Activated CD4-positive, CD25-positive, alpha-beta regulatory T cell treated with anti-CD3 and anti-CD28 coated beads, Interleukin-2, amount 50 U/mL, for 72 hours (primary cell): ENCODE measurements around the gene SPSB4.
A peak's percentile ranks its signal among the peaks of the same experiment; 100 is the strongest.

Experiments
- DNase-seq: peaks from one replicate; pipeline ENCODE4 v3.0.0; 2021

Gene SPSB4

DNA sequence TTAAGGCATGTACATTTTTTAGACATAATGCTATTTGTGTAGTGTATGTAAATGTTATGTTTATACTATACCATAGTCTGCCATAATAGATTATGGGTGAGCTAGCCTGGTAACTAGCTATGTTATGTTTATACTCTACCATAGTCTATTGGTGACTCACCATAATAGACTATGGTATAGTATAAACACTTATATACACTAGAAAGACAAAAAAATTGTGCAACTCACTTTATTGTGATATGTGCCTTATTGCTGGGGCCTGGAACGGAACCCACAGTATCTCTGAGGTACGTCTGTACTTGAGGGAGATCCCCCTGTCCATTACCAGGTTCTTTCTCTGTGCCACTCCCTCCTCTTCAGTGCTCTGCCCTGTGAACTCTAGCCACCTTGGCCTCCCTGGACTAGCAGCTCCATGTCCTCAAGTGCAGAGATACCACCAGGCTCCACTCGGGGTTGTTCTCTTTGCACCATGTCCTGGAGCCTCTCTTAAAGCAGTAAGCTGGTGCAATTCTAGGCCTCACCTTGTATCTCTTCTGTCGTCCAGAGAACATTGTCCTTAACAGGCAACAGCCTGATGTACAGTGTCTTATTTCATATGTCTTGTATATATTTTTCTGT is 119.6 kb downstream of the SPSB4 start:
- DNase-seq: no peak

DNA sequence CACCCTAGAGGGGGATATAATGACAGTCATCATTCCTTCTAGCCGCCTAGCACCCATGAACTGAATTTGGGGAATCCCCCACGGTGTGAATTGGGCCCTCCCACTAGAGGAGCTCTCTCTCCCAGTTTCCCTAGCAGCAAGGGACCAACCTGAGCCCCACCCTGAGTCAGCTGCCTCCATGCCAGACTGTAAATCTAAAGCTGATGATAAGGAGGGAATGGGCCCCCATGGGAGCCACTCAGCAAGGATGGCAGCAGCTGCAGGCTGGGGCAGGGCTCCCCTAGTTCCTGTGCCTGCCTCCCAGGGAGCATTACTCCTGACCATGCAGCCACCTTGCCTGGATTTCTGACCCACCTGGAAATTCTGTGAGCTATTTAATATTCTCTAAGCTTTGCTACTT is 123.5 kb downstream of the SPSB4 start:
- DNase-seq: no peak

DNA sequence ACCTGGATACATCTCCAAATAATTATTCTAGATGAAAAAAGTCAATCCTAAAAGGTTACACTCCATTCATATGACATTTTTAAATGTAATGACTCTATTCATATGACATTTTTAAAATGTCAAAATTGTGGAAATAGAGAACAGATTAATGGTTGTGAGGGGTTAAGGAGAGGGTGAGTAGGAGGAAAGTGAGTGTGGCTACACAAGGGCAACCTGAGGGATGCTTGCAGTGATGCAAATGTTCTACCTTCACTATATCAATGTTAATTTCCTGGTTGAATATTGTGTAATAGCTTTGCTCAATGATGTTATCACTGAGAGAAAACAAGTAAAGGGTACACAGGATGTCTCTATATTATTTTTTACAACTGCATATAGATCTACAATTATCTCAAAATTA is 125.6 kb downstream of the SPSB4 start:
- no peak for DNase-seq

DNA sequence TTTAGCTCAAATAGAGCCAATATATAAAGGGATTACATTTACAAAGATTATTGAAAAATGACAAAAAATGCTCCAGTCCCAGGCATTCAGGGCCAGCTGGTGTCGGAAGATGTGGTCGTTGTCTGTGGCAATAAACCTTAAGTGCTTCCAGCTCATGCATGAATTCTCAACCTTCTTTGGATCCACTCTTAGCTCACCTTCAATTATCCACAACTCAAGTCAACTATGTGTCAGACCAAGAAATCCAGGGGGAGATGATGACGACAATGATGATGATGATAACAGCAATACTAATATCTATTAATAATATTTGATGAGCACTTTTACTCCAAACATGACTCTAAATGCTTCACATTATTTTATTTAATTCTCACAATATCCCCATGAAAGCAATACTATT is 126.9 kb downstream of the SPSB4 start:
- no peak for DNase-seq

DNA sequence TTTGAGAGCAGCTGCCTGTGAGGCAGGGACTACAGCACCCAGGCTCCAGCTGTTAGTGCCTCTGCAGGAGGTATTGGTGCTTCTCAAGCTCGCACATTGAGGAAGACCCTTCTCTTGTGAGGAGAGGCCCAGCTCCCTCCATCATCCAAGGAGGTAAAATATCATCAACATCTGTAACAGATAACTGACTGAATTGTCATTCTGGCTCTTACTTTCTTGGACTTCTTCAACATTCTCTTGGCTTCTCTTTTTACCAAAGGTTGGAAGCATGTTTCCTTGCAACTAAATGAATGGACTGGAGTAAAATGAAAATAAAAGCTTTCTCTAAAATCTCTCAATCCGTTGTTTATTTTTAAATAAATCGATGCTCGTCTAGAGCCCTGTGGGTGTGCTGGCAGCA is 127.4 kb downstream of the SPSB4 start:
- DNase-seq: no peak

DNA sequence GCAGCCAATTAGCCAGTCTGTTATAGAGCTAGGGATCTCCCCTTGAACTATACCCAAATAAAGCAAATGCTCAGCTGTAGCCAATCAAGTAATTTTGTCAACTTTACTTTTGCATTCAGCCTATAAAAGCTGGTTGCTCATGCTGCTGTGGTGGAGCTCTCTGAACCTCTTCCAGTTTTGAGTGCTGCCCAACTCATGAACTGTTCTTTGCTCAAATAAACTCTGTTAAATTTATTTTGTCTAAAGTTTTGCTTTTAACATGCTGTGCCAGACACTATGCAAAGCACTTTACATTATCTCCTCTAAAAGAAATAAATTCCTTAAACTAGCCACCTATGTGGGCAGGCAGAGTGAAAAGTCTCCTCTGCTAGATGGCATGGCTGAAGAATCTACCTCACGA is 128.8 kb downstream of the SPSB4 start:
- DNase-seq: no peak

DNA sequence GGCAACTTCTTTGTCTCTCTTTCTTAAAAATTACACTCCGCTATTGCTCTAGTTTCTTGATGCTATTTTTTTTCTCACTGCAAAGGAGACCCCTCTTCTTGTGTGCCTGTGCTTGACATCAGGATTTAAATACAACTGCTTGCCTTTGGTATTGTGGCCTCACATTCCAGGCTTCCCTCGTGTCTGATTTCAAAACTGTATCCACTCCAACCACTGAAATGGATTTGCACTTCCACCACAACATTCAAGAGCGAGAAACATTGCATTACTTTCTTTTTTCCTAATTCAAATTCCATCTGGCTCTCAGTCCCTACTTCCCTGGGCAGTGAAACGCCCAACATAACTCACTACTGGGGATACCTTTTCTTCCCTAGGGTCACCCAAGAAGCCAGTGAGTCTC is 130.0 kb downstream of the SPSB4 start:
- DNase-seq: no peak

DNA sequence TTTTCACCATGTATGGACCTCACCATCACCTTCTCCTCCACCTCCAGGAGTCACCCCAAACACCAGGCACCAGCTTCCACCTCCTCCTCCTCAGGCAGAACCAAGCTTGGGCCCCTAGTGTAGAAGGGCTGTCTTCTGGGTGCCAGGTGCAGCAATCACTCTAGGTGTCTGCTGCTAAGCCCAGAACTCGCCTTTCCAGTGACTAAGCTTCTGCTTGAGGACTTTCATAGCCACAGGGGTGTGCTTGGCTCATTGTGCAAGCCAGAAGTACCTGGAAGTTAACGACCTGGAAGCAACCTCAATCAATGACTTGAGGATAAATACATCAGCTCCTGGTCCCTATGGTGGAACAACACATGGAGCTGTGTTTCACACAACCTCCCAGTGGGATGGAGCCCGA is 130.7 kb downstream of the SPSB4 start:
- no peak for DNase-seq

DNA sequence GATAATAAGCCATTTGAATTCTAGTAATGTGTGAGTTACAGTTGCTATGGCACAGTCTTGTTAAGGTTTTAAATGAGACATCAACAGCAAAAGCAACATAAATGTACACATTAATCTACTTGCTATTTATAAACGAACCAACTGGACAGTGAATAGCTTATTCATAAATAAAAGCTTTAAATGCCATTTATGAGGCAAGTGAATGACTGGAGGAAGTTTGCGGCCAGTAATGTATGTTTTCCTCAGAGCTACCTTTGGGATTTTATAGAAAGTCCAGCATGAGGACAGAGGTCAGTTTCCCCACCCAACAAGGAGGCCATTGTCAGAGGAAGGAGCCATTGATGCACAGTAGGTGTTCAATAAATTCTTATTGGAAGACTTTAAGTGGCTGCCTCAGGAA is 132.5 kb downstream of the SPSB4 start:
- no peak for DNase-seq

DNA sequence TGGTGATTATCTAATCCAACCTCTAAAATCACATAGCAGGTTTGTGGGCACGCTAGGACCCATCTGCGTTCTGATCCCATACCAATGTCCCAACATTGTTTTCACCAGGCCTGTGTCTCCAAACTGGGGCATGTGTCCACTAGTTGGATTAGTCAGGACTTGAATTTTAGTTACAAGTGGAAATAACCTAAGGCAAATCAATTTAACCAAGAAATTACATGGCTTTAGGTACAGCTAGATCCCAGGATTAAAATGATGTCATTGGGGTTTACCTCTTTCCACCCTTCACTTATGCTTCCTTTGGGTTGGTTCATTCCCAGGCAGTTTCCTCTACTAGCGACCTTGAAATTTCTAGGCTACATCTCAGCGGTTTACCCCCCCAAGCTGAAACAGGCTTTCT is 133.3 kb downstream of the SPSB4 start:
- no peak for DNase-seq

DNA sequence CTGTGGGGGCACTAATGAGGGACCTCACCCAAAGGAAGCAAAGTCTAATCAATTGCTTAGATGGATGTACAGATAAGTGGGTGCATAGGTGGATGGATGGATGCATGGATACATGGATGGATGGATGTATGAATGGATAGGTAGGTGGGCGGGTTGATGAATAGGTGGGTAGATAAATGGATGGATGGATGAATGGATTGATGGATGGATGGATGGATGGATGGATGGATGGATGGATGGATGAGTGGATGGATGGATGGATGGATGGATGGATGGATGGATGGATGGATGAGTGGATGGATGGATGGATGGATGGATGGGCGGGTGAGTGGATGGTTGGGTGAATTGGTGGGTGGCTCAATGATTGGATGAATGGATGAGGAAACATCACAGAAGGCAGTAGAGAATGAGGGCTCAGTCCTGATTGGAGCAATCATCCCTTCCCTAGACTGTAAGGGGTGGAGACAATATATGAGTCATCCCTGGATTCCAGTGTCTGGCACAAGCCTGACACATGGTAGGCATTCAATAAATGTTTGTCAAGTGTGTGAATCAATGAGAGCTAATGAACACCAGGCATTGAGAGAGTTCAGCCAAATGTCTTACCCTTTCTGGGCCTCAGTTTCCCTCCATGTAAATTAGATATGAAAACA is 140.1 kb downstream of the SPSB4 start:
- no peak for DNase-seq

DNA sequence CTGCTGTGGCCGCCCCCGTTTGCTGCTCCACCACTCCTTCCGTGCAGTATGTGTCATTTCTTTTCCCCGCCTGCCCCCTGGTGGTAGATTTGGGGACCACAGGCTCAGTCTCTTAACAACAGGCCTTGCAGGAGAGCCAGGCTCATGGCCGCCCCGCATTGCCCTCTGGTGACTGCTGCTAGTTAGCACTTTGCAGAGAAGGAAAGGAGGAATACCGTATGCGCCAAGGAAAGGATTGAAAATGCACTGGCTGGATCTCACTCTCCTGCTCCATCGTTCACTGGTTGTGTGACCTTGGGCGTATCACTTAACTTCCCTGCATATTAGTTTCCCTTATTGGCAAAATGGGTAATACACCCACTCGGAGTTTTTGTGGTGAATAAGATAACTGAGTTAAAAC is 141.2 kb downstream of the SPSB4 start:
- DNase-seq: peak; percentile 96

DNA sequence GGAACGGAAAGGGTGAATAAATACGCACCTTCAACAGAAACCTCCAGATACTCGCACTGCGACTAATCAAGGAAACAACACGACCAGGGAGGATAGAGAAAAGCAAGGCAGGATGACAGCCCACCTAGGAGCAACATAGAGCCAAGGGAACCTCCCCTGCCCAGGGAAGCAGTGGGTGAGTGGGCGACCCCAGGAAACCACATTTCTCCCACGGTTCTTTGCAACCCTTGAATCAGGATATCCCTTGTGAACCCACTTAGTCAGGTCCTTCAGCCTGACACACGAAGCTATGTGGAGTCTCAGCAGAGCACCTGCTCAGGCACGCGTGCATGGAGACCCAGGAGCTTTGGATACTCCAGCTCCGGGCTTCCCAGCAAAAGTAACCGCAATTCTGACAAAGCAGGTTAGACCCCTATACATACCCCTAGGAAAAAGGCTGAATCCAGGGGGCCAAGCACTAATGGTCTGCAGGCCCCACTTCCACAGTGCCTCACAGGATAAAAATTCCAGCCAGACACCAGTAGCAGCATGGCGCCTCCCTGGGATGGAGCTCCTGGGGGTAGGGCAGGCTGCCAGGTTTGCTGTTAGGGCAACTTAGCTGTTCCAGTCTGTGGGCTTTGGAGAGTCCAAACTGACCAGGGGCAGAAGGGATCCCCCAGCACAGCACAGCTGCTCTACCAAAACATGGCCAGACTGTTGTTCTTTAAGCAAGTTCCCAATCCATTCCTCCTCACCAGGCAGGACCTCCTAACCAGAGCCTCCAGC is 142.1 kb downstream of the SPSB4 start:
- no peak for DNase-seq
